ENCODE measurements around the gene SYNM.

- TF ChIP-seq CTCF (IDR thresholded peaks at IDR 0.05; ENCODE audit: low read depth, low read length) = no peak
- TF ChIP-seq EZH2phosphoT487 (IDR thresholded peaks at IDR 0.05; ENCODE audit: low read depth) = no peak
Measured at GRCh38 chr15:99106417-99107220, 1.7 kb downstream of the SYNM start.
